HG03575 (cell line): ENCODE data around the gene SF3A1.
"Not testable (repeated sequence)": the region's sequence is repeated elsewhere in the genome, so short reads cannot be mapped to it uniquely, and the experiment has no call there.

ENCODE experiments used
- ATAC-seq: cut with Tn5 transposase; IDR thresholded peaks from one replicate; pipeline ENCODE4 v1.9.1; 2021; ENCODE audit not compliant: unreplicated experiment, insufficient number of reproducible peaks, low FRiP score; ENCODE audit errors: extremely low read depth

Gene SF3A1

GRCh38 chr22:30356449-30357235, at the start of gene SF3A1, which contains the start of gene CCDC157:
Gene SF3A1 (minus strand): TSS chr22:30356894. CDS start chr22:30356792, 102 bp downstream.
Gene CCDC157 (plus strand): TSS chr22:30357007. CDS start chr22:30366001, 8,994 bp downstream.
- ATAC-seq = no peak

- no peak for ATAC-seq
Observed at GRCh38 chr22:30406400-30406799, 49.7 kb upstream of the SF3A1 start.

GRCh38 chr22:30405731-30406130, 49.0 kb upstream of the SF3A1 start:
- no peak for ATAC-seq

- ATAC-seq = no peak
Observed at GRCh38 chr22:30404307-30404706, 47.6 kb upstream of the SF3A1 start.

GRCh38 chr22:30402766-30403104, 46.0 kb upstream of the SF3A1 start:
- not testable (repeated sequence) for ATAC-seq

- ATAC-seq = no peak
Observed at GRCh38 chr22:30402028-30402765, 45.5 kb upstream of the SF3A1 start.

- not testable (repeated sequence) for ATAC-seq
Observed at GRCh38 chr22:30401024-30401423, 44.3 kb upstream of the SF3A1 start.

- ATAC-seq = no peak
Observed at GRCh38 chr22:30400159-30400558, 43.5 kb upstream of the SF3A1 start.

GRCh38 chr22:30399718-30400117, 43.0 kb upstream of the SF3A1 start:
- no peak for ATAC-seq

GRCh38 chr22:30398685-30399680, 42.3 kb upstream of the SF3A1 start:
- ATAC-seq = no peak

- no peak for ATAC-seq
Observed at GRCh38 chr22:30397656-30398635, 41.3 kb upstream of the SF3A1 start.

- no peak for ATAC-seq
Observed at GRCh38 chr22:30396871-30397655, 40.4 kb upstream of the SF3A1 start, which contains the start of gene SEC14L2. Gene SEC14L2 (plus strand): TSS chr22:30397018. CDS start chr22:30397117, 99 bp downstream.

- no peak for ATAC-seq
Observed at GRCh38 chr22:30393885-30394284, 37.2 kb upstream of the SF3A1 start.

GRCh38 chr22:30393322-30393680, 36.6 kb upstream of the SF3A1 start:
- ATAC-seq = no peak

GRCh38 chr22:30392661-30393321, 36.1 kb upstream of the SF3A1 start:
- ATAC-seq = no peak

- ATAC-seq = no peak
Observed at GRCh38 chr22:30390974-30391691, 34.4 kb upstream of the SF3A1 start.
